GM19238 (cell line): ENCODE results near the gene DOLPP1.
"Not testable (repeated sequence)": the region's sequence is repeated elsewhere in the genome, so short reads cannot be mapped to it uniquely, and the experiment has no call there.

Source experiments
- DNase-seq: peaks from one replicate; pipeline ENCODE4 v3.0.0; 2011; ENCODE audit warnings: low spot score; ENCODE audit not compliant: insufficient read length

Gene DOLPP1

DNA sequence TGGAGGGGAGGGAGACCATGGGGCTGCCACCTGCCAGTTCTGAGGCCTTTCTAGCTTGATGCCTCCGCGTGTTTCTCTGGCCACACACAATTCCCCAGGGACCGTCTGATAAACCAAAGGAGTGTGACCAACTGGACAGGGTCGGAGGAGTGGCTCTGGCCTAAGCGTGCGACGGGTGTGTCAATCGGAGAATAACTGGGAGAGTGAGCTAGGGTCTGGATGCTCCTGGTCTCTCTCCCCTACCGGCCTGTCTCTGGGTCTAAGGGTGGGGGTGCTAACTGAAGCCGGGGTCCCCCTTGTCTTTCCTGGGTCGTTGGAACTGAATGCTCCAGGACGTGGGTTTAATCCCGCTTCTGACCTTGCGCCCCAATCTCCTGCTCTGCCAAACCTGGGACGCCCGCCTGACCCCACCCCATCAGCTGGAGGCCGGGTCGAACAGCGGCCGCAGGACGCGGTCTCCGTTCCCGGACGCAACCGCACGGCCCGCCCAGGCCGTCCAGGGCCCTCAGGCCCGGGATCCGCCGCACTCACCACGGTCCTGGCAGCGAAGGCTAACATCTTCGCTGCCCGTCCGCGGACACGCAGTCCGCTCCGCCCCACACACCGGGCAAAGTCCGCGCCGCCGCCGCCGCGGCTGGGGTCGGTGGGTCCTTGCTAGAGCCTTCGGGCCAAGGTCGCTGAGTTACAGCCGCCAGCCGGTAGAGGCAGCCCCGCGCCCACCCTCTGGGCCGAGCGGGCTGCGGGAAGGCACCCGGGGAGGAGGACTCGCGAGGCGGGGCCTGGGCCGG, 29.2 kb downstream of the DOLPP1 start:
- peak; percentile 34 for DNase-seq

DNA sequence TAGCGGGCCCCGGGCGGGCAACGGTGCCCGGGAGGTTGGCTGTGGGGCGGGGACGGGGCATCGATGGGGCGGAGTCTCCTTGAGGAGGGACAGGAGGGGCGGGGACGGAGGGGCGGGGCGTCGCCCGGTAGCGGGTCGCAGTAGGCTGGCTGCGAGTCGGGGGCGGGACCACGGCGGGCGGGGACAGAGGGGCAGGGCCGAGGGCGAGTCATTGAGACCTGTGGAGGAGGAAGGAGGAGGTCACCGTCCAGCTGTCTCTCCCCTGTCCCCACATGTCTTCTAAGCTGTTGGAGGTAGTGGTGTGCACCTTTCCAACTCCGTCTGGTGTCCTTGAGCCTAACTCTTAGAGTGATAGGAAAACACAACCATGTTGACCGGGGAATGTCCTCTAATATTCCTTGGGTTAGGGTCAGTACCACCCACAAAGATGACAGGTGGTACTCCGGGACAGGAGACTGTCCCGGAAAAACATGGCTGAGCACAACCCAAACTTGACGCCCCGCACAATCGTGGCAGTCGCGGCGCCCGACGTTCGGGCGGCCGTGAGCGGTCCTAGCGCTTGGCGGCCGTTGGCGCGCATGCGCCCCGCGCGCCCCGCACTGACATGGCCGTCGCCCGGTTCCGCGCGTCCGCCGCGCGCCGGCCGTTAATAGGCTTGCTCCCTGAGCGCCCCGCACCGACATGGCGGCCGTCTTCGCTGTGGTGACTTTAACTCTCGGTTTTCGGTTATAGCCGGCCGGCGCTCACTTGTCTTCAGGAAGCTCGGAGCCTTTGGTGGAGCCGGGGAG, 30.0 kb downstream of the DOLPP1 start, which contains the start of the genes CRAT and PTPA:
TSS of gene CRAT (minus strand) at position 54 of the 788 bp plus-strand sequence. CDS start 284 bp downstream, outside the sequence.
TSS of gene PTPA (plus strand) at position 676 of the 788 bp plus-strand sequence. CDS start 186 bp downstream, outside the sequence.
- DNase-seq: peak; percentile 99

DNA sequence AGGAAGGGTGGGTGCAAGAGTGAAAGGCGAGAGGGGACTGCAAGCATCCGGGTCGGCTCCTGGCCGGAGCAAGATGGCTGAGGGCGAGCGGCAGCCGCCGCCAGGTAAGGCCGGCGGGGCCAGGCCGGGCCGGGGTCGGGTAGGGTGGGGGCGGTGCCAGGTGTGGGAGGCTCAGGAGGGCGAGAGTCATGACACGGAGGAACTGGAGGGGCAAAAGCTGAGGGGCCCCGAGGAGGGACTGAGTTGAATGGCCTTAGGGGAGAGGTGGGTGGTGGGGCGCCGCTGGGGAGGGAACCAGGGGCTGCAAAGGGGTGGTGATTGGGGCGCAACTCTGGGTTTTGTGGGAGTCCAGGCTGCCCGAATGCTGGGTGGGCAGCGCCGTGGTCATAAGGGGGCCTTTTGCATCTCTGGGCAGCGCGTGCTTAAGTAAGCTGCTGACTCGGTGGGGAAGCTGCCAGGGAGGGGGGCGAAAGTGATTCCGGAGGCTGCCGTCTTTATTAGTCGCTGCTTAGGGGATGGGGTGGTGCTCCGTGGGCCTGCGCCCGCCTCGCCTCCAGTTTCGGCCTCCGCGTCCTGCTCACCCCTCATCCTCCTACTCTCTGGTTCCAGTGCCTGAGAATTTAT, 30.7 kb downstream of the DOLPP1 start:
- peak; percentile 55 for DNase-seq

DNA sequence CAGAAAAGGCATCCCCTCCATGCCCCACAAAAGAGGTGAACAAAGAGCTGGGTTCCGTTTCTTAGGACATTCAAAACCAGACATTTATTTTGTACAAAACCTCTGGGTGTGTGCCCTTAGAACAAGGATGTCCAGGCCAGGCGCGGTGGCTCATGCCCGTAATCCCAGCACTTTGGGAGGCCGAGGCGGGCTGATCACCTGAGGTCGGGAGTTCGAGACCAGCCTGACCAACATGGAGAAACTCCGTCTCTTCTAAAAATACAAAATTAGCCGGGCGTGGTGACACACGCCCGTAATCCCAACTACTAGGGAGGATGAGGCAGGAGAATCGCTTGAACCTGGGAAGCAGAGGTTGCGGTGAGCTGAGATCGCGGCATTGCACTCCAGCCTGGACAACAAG, 31.6 kb downstream of the DOLPP1 start:
- not testable (repeated sequence) for DNase-seq

DNA sequence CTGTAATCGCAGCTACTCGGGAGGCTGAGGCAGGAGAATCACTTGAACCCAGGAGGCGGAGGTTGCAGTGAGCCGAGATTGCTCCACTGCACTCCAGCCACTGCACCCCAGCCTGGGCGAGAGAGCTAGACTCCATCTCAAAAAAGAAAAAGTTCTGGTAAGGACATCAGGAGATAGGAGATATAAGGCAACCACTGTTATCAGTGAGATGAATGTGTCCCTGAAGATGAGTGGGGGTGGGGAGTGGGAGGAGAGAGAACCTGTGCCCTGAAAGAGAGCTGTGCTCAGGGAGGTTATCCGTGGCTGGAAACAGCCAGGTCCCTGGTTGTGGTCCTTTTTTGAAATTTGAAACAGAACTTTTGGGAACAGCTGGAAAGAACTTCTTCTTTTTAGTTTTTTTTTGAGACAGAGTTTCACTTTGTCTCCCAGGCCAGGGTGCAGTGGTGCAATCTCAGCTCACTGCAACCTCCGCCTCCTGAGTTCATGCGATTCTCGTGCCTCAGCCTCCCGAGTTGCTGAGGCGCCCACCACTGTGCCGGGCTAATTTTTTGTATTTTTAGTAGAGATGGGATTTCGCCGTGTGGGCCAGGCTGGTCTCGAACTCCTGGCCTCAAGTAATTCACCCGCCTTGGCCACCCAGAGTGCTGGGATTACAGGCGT, 32.9 kb downstream of the DOLPP1 start:
- no peak for DNase-seq

DNA sequence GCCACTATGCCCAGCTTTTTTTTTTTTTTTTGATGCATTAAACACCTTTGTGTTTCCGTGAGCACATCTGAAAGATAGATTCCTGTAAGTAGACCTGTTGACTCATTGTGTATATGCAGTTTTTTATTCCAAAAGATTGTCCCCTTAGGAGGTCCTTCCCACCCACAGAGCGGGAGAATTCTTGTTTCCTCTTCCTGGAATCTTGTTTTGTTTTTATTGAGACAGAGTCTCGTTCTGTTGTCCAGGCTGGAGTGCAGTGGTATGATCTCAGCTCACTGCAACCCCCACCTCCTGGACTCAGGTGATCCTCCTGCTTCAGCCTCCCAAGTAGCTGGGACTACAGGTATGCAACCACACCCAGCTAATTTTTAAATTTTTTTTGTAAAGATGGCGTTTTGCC, 37.9 kb downstream of the DOLPP1 start:
- DNase-seq: no peak

DNA sequence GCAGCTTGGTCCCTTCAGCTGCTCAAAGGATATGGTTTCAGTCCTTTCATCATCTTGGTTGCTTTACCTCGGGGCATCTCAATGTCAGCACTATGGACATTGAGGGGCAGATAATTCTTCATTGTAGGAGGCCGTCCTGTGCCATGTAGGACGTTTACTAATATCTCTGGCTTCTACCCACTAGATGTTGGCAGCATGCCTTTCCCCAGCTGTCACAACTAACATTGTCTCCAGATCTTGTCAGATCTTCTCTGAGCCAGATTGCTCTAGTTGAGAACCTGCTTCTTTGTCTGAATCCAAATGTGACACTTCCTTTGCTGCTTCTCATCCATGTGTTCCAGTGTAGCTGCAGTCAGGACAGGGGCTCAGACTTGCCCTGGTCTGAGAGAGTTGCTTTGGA, 40.6 kb downstream of the DOLPP1 start:
- no peak for DNase-seq

DNA sequence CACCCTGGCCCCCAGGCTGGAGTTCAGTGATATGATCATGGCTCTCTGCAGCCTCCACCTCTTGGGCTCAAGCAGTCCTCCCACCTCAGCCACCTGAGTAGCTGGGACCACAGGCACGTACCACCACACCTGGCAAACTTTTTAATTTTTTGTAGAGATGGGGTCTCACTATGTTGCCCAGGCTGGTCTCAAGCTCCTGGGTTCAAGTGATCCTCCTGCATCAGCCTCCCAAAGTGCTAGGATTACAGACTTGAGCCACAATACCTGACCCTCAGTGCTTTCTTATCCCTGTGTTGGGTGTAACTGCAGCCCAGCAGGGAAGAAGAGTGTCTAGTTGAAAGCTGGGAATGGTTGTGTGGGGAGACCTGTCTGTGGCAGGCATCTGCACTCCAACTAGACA, 41.2 kb downstream of the DOLPP1 start:
- no peak for DNase-seq

DNA sequence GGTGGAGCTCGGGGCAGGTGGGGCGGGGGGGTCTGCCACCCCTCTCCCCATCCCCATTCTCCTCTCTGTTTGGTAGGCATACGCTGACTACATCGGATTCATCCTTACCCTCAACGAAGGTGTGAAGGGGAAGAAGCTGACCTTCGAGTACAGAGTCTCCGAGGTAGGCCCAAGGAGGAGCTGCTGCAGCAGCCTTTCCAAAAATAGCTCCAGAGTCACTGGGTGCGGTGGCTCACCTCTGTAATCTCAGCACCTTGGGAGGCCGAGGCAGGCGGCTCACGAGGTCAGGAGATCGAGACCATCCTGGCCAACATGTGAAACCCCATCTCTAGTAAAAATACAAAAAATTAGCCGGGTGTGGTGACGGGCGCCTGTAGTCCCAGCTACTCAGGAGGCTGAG, 42.1 kb downstream of the DOLPP1 start:
- not testable (repeated sequence) for DNase-seq

DNA sequence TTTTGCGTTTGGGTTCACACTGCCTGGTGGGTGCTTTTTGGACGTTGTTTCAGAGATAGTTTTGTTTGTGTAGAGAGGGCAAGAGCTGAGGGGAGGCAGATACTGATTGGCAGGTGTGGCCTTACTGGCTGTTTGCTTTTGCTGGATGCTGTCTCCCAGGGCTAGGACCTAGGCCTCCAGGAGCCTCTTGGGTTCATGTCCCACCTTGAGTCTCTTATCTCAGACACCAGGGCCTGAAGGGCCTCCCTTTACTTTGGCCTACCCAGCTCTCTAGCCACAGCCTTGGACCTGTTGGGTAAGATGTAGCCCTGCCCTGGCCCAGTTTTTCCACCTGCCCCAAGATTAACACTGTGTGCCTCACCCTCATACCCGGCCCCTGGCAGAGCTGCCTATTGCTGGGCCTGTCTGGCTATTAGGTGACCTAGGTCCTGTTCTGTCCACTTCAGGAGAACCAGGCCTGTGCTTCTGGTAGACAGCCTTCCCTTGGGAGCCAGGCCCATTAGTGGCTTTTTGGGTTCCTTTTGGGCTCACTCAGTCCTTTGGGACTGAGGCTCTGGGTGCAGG, 43.7 kb downstream of the DOLPP1 start:
- no peak for DNase-seq

DNA sequence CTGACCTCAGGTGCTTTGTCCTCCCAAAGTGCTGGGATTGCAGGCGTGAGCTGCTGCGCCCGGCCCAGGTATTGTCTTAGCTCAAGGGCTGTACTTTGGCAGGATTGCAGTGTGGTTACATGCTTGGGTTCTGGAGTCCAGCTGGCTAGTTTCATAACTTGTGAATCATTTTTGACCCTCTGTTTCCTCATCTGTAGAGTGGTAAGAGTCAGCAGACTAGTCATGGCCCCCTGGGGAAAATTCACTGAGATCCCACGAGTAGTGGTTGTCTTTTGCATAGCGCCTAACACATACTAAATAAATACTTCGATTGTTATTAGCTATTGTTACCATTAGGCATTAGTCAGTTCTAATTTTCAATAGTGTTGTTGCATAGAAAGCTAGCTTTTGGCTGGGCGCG, 44.6 kb downstream of the DOLPP1 start:
- no peak for DNase-seq

DNA sequence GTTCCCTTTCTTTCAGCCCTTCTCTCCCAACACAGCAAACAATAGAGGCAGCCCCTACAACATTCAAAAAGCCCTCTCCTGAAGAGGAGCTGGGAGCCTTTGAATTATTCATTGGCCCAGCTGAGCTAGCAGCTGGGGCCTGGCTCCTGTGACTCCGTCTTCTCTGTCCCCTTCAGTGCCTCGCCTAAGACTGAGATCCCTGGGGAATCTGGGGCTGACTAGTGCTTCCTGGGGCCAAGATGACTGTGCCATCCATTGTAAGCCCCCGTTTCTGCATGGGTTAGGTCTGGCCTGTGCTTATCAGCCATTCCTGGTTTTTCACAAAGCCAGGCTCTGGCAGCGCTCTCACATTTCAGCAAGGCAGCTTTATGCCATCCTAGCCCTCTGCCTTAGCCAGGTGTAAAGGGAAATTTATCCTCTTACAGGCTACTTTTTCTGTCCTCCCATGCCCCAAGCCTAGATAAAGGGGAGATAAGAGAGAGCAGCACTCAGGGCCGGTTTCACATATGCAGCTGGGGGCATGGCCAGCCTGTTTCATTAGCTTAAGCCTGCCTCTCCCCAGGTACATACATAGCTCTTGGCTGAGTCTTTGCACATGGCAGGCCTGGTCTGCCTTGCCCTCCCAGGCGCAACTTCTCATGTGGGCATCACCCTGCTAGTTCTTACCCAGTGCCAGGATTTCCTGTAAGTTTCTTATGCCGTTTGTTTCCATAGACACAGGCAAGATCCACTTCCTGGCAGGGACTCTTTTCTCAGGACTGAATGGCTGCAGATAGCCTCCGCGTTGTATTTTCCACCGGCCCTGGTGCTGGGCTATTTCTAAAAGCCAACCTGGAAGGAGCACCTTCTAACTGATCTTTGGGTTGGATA, 46.1 kb downstream of the DOLPP1 start:
- no peak for DNase-seq

DNA sequence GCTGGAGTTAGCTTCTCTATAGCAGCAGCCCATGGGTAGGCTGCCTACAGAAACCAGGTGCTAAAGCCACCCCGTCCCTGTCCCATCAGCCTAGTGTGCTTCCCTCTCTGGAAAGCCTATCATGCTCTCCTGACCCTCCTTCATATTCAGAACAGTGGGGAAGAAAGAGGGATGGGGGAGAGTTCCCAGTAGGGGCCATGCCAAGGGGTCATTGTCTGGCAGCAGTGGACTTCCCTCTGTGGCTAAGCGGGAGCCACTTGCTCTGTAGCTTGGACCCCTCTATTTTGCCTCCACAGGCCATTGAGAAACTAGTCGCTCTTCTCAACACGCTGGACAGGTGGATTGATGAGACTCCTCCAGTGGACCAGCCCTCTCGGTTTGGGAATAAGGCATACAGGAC, 47.8 kb downstream of the DOLPP1 start:
- no peak for DNase-seq

DNA sequence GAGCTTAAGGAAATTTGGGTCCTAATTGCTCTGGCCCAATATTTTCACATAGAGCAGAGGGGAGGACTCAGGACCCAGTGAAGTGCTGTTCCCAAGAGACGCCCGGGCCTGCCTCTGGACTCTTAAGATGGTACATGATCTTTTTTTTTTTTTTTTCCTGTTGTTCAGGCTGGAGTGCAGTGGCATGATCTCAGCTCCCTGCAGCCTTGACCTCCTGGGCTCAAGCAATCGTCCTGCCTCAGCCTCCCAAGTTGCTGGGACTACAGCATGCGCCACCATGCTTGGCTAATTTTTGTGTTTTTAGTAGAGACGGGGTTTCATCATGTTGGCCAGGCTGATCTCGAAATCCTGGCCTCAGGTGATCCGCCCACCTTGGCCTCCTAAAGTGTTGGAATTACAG, 49.4 kb downstream of the DOLPP1 start:
- DNase-seq: not testable (repeated sequence)

DNA sequence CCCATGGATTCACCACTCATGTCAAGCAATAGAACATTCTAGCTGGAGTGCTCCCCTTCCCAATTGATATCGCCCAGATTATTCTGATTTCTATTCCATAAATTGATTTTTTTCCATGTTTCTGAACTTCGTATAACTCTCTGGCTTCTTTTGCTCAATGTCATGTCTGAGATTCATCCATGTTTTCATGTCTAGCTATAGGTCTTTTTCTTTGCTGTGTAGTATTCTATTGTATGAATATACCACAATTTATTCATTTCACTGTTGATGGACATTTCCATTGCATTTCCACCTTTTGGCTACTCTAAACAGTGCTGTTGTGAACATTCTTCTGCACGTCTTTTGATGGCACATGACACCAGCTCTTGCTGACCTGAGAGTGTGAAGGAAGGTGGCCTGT, 49.9 kb downstream of the DOLPP1 start:
- DNase-seq: no peak

DNA sequence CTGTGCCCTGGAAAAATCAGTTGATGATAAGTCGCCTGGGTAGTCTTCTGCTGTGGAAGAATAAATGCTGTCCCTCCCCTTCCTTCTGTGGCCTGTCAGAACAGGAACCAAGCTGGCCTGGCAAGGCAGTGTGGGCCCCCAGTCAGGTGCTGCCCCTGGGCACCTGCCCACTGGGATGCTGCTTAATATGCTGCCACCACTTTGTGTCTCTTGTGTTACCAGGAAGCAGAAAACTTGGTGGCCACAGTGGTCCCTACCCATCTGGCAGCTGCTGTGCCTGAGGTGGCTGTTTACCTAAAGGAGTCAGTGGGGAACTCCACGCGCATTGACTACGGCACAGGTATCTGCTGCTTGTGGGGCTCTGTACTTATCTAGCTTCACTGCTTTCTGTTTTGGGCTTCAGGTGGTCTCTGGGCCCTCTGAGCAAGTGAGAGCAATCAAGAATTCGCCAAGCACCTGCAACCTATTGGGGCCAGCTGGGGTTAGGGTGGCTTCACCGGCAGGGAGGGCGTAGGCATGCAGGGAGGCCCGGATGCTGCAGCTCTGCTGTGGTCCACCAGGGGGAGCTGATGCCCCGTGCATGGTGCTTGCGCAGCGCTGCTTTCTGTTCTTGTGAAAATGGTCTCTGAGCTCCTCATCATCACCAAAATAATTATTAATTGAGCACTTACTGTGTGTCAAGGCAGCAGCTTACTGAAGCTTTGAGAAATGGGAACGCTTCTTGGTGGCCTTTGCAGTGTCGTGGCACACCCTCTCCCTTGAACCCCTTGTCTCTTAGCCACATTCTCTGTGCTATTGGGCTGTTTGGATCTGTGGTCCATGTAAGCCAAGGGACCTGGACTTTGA, 50.6 kb downstream of the DOLPP1 start:
- peak; percentile 86 for DNase-seq

DNA sequence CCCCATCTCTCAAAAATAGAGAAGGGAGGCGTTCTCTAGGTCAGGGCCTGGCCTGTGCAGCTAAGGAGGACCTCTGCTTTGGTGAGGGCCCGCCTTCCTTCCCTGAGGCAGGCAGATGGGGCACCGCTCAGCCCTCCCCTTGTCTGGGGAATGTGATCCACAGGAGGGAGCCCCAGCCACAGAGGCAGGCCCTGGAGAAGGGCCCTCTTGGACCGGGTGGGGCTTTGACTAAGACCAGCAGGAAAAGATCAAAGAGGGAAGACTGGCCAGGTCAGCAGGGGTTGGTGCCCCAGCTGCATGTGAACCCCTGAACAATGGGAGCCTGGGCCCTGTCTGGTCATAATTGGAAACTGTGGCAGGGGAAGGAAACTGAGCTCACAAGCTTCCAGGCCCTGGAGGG, 52.2 kb downstream of the DOLPP1 start:
- no peak for DNase-seq

DNA sequence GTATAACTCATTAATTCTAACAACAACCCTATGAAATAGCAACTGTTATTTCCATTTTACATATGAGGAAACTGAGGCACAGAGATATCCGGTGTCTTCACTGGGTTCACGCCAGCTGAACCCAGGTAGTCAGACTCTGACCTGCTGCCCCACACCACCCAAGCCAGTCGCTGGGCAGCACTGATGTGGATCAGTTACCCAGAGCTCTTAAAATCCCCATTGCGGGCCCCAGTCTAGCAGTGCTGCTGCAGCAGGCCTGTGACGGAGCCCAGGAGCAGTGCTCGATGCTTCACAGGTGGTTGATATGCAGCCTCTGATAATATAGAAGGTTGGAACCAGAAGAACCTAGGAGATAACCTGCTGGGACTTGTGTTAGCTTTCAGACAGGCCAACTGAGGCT, 54.6 kb downstream of the DOLPP1 start:
- DNase-seq: no peak

DNA sequence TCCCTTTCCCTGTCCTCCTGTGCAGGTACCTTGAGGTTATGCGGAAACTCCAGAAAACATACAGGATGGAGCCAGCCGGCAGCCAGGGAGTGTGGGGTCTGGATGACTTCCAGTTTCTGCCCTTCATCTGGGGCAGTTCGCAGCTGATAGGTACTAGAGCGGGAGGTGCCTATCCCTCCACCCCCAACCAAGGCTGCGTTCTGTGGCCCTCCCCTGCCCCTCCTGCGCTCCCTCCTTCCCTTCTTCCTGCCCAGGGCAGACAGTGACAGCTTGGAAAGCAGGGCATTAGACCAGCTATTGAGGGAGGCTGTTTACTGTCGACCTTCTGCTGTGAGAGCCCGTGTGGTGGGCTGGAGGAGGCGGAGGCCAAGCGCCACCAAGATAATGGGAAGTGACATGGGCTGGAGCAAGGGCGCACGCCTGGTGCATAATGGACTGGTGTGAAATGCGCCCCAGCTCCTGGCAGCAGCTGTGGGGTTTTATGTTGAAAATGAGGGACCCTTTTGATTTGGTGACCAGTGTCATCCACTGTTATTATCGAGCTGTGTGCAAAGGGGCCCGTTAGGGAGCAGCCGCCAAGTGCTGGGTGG, 55.6 kb downstream of the DOLPP1 start:
- no peak for DNase-seq
